AG04450 (cell line): ENCODE results near the gene TTC3. TPM values are rescaled to one million over a fixed set of nuclear protein-coding genes. Genes with fewer than 3 reads are reported as not detected.

ENCODE experiments used
- CTCF ChIA-PET: fragments of 300-600, 350-600 bp; formaldehyde crosslinking; extraction: SDS; loops from one replicate; lab custom pipeline; 2022; ENCODE audit warnings: antibody characterized with exemption, inconsistent platforms; lab: Charles Lee
- POLR2A ChIA-PET: fragments of 350-600 bp; formaldehyde crosslinking; extraction: SDS; loops from one replicate; lab custom pipeline; 2021; ENCODE audit warnings: antibody characterized with exemption, inconsistent platforms; lab: Yijun Ruan, JAX
- DNase-seq: peaks from one replicate; pipeline ENCODE4 v3.0.0-alpha.2; 2011; ENCODE audit warnings: low read depth, low spot score
- H3K27ac ChIP-seq: one replicate; pipeline ENCODE4 v1.5.1; 2012; ENCODE audit warnings: low read depth, low read length, control low read depth
- H3K27me3 ChIP-seq: one replicate; pipeline ENCODE4 v1.6.0; 2012; ENCODE audit warnings: low read length; ENCODE audit not compliant: control insufficient read depth, insufficient read depth
- H3K4me3 ChIP-seq: 2 replicates; pipeline ENCODE4 v1.5.1; 2011; ENCODE audit warnings: mild to moderate bottlenecking, low read depth, low read length, control low read depth
- H3K9me3 ChIP-seq: 2 replicates; pipeline ENCODE4 v1.5.1; 2012; ENCODE audit warnings: low read length; ENCODE audit not compliant: control insufficient read depth, insufficient read depth
- polyA plus RNA-seq: library from polyadenylated mRNA; depleted of rRNA; stranded (reverse); fragments of >200 nt; gene quantifications from 2 replicates; pipeline ENCODE4 v1.2.3, GENCODE V29; 2011
- TF ChIP-seq, protein P1 (sequence below): IDR thresholded peaks from 2 replicates; pipeline ENCODE4 v1.5.1; 2011; ENCODE audit warnings: low read depth, low read length, control low read depth, inconsistent platforms

Gene TTC3
- polyA plus RNA-seq, 1 experiment, result 224 TPM

DNA sequence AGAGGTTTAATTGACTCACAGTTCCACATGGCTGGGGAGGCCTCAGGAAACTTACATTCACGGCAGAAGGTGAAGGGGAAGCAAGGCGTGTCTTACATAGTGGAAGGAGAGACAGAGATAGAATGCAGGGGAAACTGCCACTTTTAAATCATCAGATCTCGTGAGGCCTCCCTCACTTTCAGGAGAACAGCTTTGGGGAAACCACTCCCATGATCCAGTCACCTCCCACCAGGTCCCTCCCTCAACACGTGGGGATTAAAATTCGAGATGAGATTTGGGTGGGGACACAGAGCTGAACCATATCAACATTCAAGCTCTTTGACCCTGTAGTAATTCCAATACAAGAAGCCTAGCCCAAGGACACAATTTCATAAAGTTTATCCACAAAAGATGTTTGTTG is 13.9 kb upstream of the TTC3 start:
- H3K27me3 ChIP-seq, result peaks cover 3% of the 10 kb centered on the region
- POLR2A ChIA-PET, result interaction anchor here (1.7 kb wide), 1 partner anchor 13 kb away, joined by 6 read pairs; the partner anchor contains the start of genes PIGP and TTC3
- H3K9me3 ChIP-seq, result no peaks in the 10 kb centered on the region
- no peak for DNase-seq
- CTCF ChIA-PET, result no interaction called here
- H3K27ac ChIP-seq, result no peak overlapping the region
- H3K4me3 ChIP-seq, result no peak overlapping the region
- TF ChIP-seq, protein P1, sequence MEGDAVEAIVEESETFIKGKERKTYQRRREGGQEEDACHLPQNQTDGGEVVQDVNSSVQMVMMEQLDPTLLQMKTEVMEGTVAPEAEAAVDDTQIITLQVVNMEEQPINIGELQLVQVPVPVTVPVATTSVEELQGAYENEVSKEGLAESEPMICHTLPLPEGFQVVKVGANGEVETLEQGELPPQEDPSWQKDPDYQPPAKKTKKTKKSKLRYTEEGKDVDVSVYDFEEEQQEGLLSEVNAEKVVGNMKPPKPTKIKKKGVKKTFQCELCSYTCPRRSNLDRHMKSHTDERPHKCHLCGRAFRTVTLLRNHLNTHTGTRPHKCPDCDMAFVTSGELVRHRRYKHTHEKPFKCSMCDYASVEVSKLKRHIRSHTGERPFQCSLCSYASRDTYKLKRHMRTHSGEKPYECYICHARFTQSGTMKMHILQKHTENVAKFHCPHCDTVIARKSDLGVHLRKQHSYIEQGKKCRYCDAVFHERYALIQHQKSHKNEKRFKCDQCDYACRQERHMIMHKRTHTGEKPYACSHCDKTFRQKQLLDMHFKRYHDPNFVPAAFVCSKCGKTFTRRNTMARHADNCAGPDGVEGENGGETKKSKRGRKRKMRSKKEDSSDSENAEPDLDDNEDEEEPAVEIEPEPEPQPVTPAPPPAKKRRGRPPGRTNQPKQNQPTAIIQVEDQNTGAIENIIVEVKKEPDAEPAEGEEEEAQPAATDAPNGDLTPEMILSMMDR, result no peak

DNA sequence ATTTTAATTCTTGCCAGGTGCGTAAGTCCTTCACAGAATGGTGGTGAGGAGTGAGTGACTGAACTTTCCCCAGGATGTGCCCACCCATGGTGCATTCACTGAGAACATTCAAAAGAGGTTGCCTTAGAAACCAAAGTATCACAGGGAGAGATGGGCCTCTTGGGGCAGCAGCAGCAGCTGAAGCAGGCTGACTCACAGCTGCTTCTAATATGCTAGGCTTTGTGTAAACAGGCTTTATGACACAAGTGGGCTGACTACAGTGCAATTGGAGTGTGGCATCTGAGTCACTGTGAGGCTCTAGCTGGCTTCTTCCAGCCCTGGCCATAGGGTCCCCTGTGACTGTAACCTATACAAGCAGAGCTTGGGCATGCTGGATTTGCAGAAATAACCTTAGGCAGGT is 12.8 kb upstream of the TTC3 start:
- Histone ChIP-seq H3K27me3 (peaks cover 2% of the 10 kb centered on the region), H3K9me3 (no peaks in the 10 kb centered on the region), H3K4me3 (no peak overlapping the region), H3K27ac (no peak overlapping the region)
- DNase-seq, result peak; percentile 86
- TF ChIP-seq, protein P1, result peak; percentile 38; the same call in 1 of the 2 replicates
- ChIA-PET CTCF (no interaction called here), POLR2A (interaction anchor here (1.7 kb wide), 1 partner anchor 12 kb away, joined by 6 read pairs; the partner anchor contains the start of genes PIGP and TTC3)

DNA sequence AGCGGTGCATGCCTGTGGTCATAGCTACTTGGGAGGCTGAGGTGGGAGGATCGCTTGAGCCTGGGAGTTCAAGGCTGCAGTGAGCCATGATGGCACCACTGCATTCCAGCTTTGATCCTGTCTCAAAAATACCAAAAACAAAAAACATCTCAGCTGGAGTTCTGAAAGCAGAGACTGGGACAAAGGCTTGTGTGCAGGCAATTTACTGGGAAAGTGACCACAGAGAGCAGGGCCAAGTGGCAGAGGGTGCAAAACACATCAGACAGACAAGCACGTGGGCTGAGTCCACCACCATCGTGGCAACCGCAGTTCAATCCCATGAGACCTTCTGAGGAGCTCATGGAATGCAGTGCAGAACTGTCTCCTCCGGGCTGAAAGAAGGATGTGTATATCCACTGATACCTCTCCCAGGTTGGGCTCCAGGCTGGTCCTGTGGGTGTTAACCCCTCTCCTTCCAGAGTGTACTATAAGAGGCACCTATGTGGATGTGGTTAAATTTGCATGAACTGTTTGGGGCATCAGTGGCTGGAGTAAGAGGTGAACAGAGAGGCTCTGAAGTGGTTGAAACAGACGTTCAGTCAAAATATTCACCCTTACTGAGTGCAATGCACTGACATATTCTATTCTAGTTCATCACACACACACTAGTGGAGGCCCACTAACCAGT is 11.0 kb upstream of the TTC3 start:
- TF ChIP-seq, protein P1, result no peak
- ChIA-PET CTCF (no interaction called here), POLR2A (no interaction called here)
- no peak for DNase-seq
- Histone ChIP-seq H3K27me3 (no peaks in the 10 kb centered on the region), H3K9me3 (no peaks in the 10 kb centered on the region), H3K27ac (no peak overlapping the region), H3K4me3 (no peak overlapping the region)

DNA sequence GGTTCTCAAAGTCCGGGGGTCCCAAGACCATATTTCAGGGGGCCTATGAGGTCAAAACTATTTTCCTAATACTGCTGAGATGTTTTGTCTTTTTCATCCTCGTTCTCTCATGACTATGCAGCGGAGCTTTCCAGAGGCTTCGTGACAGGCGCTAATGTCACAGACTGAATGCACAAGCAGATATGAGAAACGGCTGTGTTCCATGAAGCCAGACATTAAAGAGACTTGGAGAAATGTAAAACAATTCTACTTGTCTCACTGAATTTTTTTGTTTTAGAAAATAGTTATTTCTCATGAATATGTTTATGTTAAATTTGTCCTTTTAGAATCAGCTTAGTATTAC is 10.5 kb upstream of the TTC3 start:
- no peak for DNase-seq
- H3K9me3 ChIP-seq, result no peaks in the 10 kb centered on the region
- H3K27me3 ChIP-seq, result no peaks in the 10 kb centered on the region
- TF ChIP-seq, protein P1, result no peak
- ChIA-PET CTCF (no interaction called here), POLR2A (no interaction called here)
- no peak overlapping the region for H3K4me3 ChIP-seq
- no peak overlapping the region for H3K27ac ChIP-seq

DNA sequence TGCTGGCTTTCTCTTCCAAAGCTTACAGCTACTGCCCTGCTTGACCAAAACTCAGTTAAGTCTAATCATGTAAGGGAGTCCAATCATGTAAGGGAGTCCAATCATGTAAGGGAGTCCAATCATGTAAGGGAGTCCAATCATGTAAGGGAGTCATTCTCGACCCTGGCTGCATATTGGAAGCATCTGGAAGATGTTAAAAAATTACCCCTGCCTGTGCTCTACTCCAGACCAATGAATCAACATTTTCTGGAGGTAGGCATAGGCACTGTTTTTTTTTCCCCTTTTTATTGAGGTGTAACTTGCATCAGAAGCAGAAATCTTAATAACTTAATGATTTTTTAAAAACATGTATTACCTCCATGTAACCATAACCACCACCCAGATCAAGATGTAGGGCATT is 9.6 kb upstream of the TTC3 start:
- no peak overlapping the region for H3K27ac ChIP-seq
- CTCF ChIA-PET, result no interaction called here
- POLR2A ChIA-PET, result no interaction called here

More for the DNA sequence above, 9.6 kb upstream of the TTC3 start:
- Histone ChIP-seq H3K9me3 (no peaks in the 10 kb centered on the region), H3K4me3 (no peak overlapping the region), H3K27me3 (no peaks in the 10 kb centered on the region)
- TF ChIP-seq, protein P1, result no peak
- no peak for DNase-seq
